ENCODE data around the gene TKTL1. TPM values are rescaled to one million over a fixed set of nuclear protein-coding genes. Genes with fewer than 3 reads are reported as not detected.
A peak's percentile ranks its signal among the peaks of the same experiment; 100 is the strongest.

The TKTL1 gene
- total RNA-seq, 4 donors from 2014 or later, result 0.07 to 0.98 TPM; not detected in 2

- H3K4me1 ChIP-seq, result no peaks in the 10 kb centered on the region
These were observed 83.4 kb downstream of the TKTL1 start, which contains the start of gene EMD for GRCh38 chrX:154378799-154379568. Gene EMD (plus strand): TSS chrX:154379295. CDS start chrX:154379485, 190 bp downstream.

DNA sequence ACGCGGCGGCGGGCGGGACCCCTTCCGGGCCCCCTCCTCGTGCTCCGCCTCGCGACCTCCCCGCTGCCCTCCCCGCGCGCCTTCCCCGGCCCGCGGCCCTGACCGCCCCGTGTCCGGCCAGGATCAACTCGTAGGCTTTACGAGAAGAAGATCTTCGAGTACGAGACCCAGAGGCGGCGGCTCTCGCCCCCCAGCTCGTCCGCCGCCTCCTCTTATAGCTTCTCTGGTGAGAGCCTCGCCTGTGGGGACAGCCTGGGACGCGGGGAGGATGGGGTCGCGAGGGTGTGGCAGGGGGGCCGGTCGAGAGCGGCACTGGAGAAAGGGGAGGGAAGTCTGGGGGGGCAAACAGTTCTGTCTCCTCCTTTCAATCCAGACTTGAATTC lies 84.0 kb downstream of the TKTL1 start:
- H3K4me3 ChIP-seq, result peak overlapping the region; percentile 59 to 65
- no peak for DNase-seq
- no peaks in the 10 kb centered on the region for H3K9me3 ChIP-seq
- H3K27me3 ChIP-seq, result no peaks in the 10 kb centered on the region
- no peak for TF ChIP-seq POLR2A (IDR thresholded peaks at IDR 0.05)
- TF ChIP-seq, protein P1, sequence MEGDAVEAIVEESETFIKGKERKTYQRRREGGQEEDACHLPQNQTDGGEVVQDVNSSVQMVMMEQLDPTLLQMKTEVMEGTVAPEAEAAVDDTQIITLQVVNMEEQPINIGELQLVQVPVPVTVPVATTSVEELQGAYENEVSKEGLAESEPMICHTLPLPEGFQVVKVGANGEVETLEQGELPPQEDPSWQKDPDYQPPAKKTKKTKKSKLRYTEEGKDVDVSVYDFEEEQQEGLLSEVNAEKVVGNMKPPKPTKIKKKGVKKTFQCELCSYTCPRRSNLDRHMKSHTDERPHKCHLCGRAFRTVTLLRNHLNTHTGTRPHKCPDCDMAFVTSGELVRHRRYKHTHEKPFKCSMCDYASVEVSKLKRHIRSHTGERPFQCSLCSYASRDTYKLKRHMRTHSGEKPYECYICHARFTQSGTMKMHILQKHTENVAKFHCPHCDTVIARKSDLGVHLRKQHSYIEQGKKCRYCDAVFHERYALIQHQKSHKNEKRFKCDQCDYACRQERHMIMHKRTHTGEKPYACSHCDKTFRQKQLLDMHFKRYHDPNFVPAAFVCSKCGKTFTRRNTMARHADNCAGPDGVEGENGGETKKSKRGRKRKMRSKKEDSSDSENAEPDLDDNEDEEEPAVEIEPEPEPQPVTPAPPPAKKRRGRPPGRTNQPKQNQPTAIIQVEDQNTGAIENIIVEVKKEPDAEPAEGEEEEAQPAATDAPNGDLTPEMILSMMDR (IDR thresholded peaks at IDR 0.05), result no peak
- H3K27ac ChIP-seq, result peak overlapping the region; percentile 95 to 97
- intact Hi-C loops (cut with DNase I; ENCODE audit: low total_unique reads), result no loop called here
- no peaks in the 10 kb centered on the region for H3K36me3 ChIP-seq
- H3K4me1 ChIP-seq, result no peaks in the 10 kb centered on the region

More at GRCh38 chrX:154378799-154379568, 83.4 kb downstream of the TKTL1 start, which contains the start of gene EMD:
- peak within 1 kb of the TSS; percentile 97 to 98 for H3K27ac ChIP-seq
- no peaks in the 10 kb centered on the region for H3K9me3 ChIP-seq
- peak; percentile 96 to 98 for DNase-seq
- H3K36me3 ChIP-seq, result no peaks in the 10 kb centered on the region
- intact Hi-C loops (cut with DNase I; ENCODE audit: low total_unique reads), result no loop called here
- peak within 1 kb of the TSS; percentile 59 to 65 for H3K4me3 ChIP-seq
- no peaks in the 10 kb centered on the region for H3K27me3 ChIP-seq
- peak; percentile 84 to 94 for TF ChIP-seq POLR2A (IDR thresholded peaks at IDR 0.05)
- TF ChIP-seq, protein P1 (IDR thresholded peaks at IDR 0.05), result peak in 1 of 4 experiments; percentile 20

Other genes starting within 250 kb of the TKTL1 start
- 100 to 1,000 TPM in 1 of 4 donors, 10 to 100 TPM in 3; 29.7 to 106 (median 50.6) TPM for gene MECP2, start 198.1 kb upstream of the TKTL1 start, total RNA-seq
- not detected for gene OPN1LW, start 151.6 kb upstream of the TKTL1 start, total RNA-seq
- not detected for gene OPN1MW, start 113.2 kb upstream of the TKTL1 start, total RNA-seq
- gene OPN1MW2, start 76.0 kb upstream of the TKTL1 start, total RNA-seq, result not detected
- gene OPN1MW3, start 38.2 kb upstream of the TKTL1 start, total RNA-seq, result not detected
- gene TEX28, start 671 bp upstream of the TKTL1 start, total RNA-seq, result not detected
- 1,000 to 10,000 TPM; 1,067 to 4,271 (median 2,911) TPM for gene FLNA, start 78.8 kb downstream of the TKTL1 start, total RNA-seq
- gene EMD, start 83.5 kb downstream of the TKTL1 start, total RNA-seq, result 100 to 1,000 TPM in 1 of 4 donors, 10 to 100 TPM in 3; 13.6 to 118 (median 44.4) TPM
- gene RPL10, start 102.6 kb downstream of the TKTL1 start, total RNA-seq, result 1,000 to 10,000 TPM; 2,407 to 9,172 (median 4,014) TPM
- gene DNASE1L1, start 113.5 kb downstream of the TKTL1 start, total RNA-seq, result 10 to 100 TPM; 10.2 to 31.8 (median 21.2) TPM
- 10 to 100 TPM; 15.3 to 62.3 (median 20.5) TPM for gene TAFAZZIN, start 115.7 kb downstream of the TKTL1 start, total RNA-seq
- 10 to 100 TPM in 3 of 4 donors, 1 to 10 TPM in 1; 5.1 to 71.3 (median 42.1) TPM for gene ATP6AP1, start 132.9 kb downstream of the TKTL1 start, total RNA-seq
- 100 to 1,000 TPM in 3 of 4 donors, 10 to 100 TPM in 1; 100.0 to 175 (median 135) TPM for gene GDI1, start 141.4 kb downstream of the TKTL1 start, total RNA-seq
- 10 to 100 TPM; 16.4 to 48.8 (median 28.3) TPM for gene FAM50A, start 148.3 kb downstream of the TKTL1 start, total RNA-seq
- gene PLXNA3, start 162.5 kb downstream of the TKTL1 start, total RNA-seq, result 100 to 1,000 TPM in 1 of 4 donors, 10 to 100 TPM in 1, 1 to 10 TPM in 2; 2.1 to 102 (median 8.6) TPM
- 10 to 100 TPM in 2 of 4 donors, 1 to 10 TPM in 1, not detected in 1; 4.7 to 19.4 (median 13.1) TPM for gene LAGE3, start 183.5 kb downstream of the TKTL1 start, total RNA-seq
- gene UBL4A, start 190.8 kb downstream of the TKTL1 start, total RNA-seq, result 10 to 100 TPM; 14.7 to 36.3 (median 29.5) TPM
- 10 to 100 TPM in 3 of 4 donors, 1 to 10 TPM in 1; 9.1 to 62.8 (median 32.7) TPM for gene SLC10A3, start 194.8 kb downstream of the TKTL1 start, total RNA-seq
- gene FAM3A, start 220.4 kb downstream of the TKTL1 start, total RNA-seq, result 10 to 100 TPM in 2 of 4 donors, 1 to 10 TPM in 2; 5.1 to 55.9 (median 15.4) TPM

Data from uterus (tissue), 4 donors.